Fibroblast of upper back skin (primary cell): ENCODE measurements around the gene STARD8.

ENCODE experiments used
- DNase-seq: peaks from one replicate; pipeline ENCODE4 v3.0.0-alpha.2; 2013

The STARD8 gene

DNA sequence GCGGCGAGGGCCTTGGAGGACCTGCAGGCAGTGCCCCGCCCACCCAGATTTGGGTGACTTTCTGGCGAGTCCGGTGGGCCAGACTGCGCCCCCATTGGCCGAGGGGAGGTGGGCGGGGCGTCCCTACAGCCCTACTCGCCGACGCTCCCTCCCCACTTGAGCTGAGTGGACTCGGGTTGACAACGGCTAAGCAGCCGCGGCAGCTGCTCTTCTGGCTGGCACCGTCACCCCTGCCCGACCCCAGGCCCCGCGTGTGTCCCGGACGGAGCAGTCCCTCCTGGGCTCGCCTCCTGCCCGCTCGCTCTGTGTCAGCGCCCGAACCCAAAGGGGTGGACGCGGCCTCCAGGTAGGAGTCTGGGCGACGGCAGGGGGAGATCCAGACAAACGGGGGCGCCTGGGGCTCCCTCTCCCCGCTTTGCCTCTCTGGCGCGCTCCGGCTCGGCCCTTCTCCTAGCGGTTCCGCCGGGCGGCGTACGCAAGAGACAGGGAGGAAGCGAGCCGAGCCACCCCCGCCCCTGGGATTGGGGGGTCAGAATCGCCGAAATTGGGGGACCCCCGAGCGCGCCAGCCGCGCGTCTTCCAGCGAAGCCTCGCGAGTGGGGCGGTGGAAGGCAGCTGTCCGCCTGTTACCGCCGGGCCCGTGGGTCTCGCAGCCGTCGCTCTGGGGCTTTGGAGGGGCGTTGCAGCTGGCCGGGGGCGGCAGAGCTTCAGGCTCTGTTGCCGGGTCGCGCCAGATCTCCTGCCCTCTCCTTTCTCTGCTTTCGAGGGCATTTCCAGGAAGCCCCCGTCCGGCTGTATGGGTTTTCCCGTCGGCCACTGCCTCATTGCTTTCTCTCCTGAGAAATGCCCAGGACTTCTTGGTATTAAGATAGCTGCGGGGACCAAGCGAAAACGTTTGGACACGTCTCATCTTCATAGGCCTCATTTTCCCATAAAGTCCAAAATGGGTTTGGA, 46.3 kb downstream of the STARD8 start:
- peak; percentile 43 for DNase-seq

- DNase-seq, result no peak
These were observed 47.2 kb downstream of the STARD8 start for GRCh38 chrX:68694435-68695205.

GRCh38 chrX:68695206-68695845, 47.9 kb downstream of the STARD8 start:
- no peak for DNase-seq

GRCh38 chrX:68696267-68696990, 49.0 kb downstream of the STARD8 start:
- no peak for DNase-seq

- DNase-seq, result no peak
These were observed 49.6 kb downstream of the STARD8 start for GRCh38 chrX:68697036-68697435.

- no peak for DNase-seq
These were observed 50.1 kb downstream of the STARD8 start for GRCh38 chrX:68697465-68698125.

- DNase-seq, result no peak
These were observed 51.5 kb downstream of the STARD8 start for GRCh38 chrX:68698942-68699341.

DNA sequence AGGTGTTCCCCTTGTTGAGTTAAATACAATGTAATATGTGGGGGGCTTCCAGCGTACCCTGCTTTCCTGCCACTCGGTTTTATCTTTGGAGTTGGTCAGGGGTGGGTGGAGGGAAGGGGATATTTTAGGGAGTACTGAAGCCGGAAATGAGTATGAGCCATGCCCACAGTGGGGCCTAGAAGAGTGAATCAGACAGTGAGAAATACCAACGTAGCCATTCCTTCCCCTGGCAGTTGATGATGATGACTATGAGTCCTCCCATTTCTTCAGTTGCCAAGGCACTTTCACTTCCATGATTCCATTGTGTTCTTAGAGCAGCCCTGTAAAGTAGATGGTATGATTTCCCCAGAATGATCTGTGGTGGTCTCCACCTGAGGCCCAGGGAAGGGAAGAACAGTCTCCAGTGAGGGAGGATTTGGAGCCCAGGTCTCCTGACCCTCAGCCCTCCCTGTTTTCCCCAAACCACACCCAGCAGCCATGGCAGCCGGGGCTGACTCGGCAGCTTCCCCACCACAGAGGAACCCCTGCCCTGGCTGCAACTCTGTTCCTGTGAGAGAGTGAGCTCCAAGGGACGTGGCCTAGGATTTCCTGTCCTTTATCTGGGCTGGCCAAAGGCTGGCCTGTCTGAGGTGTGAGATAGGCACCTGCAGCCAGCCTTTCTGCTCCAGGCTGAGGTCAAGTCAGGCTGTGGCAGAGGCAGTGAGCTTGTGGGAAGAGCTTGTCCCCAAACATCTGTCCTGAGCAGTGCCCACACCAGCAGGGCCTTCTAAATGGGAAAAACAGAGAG, 52.7 kb downstream of the STARD8 start:
- DNase-seq, result peak; percentile 28

GRCh38 chrX:68703369-68703768, 55.9 kb downstream of the STARD8 start:
- no peak for DNase-seq

GRCh38 chrX:68703846-68704245, 56.4 kb downstream of the STARD8 start:
- DNase-seq, result no peak

GRCh38 chrX:68705986-68706385, 58.5 kb downstream of the STARD8 start:
- DNase-seq, result no peak

DNA sequence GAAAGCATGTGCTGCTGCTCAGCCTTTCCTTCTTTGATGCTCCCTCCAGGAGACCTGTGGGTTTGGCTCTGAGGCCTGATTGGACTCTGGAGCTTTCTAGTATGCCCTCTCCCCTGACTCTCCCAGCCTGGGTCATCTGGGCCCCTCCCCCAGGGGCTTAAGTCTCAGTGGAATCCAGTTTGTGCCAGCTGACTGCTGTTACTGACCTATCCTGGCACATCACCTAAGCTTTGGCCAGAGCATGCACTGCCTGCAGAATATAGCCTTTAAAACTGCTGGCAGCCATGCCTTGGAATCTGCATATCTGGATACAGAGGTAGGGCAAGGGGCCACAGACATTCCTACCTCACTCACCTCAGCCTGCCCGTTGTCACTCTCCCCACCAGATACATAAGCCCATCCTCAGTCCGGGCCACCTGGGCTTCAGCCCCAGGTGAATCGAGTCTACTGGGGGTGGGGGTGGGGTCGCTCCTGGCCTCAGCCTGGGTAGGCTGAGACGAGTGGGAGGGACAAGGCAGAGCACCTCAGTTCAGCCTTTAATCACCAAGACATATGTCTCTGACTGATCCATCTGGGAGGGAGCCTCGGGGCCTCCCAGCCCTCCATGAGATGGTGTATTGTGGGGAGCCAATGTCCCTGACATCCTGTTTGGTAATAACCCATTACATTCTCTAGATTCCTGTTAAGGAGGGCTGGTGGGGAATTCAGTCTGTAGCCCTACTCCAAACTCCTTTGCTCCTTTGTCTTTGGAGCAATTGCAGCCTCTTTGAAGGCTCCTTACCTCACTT, 61.2 kb downstream of the STARD8 start:
- peak; percentile 60 for DNase-seq

GRCh38 chrX:68710870-68711576, 63.6 kb downstream of the STARD8 start:
- DNase-seq, result peak; percentile 57

GRCh38 chrX:68711845-68712244, 64.4 kb downstream of the STARD8 start:
- no peak for DNase-seq

DNA sequence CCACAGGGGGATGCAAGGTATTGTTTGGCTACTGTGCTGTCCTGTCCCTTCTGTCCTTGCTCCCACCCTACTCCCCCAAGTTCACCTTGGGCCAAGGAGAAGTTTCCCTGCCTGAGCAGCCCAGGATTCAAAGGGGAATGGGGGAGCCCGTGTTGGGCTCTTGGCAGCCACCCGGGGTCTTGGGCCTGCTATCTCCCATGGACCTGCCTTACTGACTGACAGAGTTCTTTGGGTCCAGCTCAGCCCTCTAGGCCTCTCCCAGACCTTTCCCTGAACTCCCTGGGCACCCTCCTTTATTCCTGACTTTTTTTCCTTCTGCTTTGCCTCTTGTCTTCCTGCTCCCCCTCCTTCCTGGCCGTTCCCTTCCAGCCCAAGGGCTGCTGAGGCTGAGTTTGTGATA, 67.4 kb downstream of the STARD8 start:
- no peak for DNase-seq

GRCh38 chrX:68717196-68717595, 69.7 kb downstream of the STARD8 start:
- no peak for DNase-seq

- no peak for DNase-seq
These were observed 70.4 kb downstream of the STARD8 start for GRCh38 chrX:68717663-68718442.

DNA sequence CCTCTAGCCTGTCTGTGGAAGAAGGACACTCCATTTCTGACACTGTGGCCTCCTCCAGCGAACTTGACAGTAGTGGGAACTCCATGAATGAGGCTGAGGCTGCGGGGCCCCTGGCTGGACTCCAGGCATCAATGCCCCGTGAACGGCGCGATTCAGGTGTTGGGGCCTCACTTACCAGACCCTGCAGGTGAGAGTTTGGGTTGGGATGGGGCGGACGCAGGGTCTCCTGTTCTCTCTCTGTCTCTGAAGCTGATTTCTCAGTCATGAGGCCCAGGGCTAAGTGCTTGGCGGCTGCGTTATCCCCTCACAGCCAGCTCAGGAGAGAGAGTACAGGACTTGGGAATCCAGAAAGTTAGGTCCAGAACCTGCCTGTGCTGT, 71.0 kb downstream of the STARD8 start:
- no peak for DNase-seq
